Measurements from ENCODE around the gene SLC5A4.
"Not testable (repeated sequence)": the region's sequence is repeated elsewhere in the genome, so short reads cannot be mapped to it uniquely, and the experiment has no call there.

Gene SLC5A4

DNA sequence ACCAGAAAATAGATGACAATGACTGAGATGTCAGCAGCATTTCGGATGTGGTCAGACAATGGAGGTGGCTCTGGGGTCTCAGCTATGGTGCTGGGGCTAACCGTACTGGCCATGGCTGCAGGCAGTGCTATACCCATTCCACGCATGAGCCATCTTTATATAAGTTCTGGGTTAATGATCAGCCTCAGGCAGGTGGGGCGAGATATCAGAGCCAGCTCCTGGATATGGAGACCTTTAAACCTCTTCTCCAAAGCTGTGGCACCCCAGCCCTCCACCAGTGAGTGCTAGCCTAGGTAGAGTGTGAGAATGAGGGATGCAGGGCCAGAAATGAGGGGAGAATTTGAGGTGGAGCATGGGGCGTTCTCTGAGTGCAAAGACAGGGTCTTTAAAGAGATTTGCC is at the start of gene SLC5A4:
Gene SLC5A4, minus strand, starts transcription at position 131 of the 400 bp plus-strand sequence. Its CDS starts 18 bp downstream, at position 113.
- no peak for DNase-seq (ENCODE audit: low read depth)

DNA sequence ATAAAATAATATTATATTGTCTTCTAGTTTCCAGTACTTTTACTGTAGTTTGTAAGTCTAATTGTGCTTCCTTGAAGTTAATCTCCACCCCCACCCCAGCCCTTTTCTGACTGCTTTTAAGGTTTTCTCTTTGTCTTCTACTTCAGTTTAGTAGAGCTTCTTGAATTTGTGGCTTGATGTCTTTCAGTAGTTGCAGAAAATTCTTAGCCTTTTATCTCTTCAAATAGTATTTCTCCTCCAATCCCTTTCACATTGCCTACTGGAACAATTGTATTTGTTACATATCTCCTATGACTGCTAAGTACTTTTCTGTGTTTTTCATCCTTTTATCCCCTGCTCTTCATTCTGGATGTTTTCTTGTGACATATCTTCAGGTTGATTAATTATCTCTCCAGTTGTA is 38.8 kb upstream of the SLC5A4 start:
- not testable (repeated sequence) for DNase-seq (ENCODE audit: low read depth)

DNA sequence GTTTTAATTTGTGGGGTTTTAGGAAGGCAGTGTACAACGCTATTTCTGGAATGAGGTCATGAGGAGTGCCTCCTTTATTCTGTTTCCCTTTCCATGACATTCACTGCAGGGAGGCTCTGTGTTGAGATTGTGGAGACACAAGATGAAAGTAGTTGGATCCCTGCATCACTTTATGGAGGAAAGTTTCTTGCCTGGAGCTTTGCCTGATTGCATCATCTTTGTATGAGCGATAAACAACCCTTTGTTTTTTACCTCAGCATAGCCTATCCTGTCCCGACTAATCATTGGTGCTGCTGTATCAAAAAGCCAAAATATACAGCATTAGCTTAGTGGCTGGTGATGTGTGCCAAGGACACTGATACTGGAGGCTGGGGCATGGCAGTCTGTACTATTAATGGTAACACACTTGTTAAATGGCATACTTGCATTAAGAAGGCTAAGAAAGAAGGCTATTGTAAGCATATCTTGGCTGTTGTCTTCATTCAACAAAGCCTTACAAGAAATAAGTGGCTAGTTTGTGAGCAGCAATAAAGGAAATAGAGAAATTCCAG is 31.2 kb upstream of the SLC5A4 start:
- DNase-seq (ENCODE audit: low read depth), result no peak

DNA sequence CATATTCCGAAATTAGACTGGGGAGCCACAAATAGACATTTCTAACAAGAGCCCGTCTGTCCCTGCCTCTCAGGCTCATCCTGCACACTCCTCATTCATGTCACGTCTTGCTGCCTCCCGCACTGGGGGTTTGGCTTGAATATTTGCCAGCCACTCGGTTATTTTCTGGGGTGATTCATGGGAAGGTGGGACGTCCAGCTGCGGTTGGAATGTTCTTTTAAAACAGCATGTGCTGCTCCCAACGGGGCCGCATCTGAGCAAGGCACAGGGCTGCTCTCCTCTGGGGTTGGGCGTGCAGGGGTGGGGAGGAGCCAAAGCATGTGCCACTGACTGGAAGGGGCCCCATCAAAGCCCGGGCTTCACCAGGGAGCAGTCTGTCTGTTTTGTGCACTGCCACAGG is 25.9 kb upstream of the SLC5A4 start:
- no peak for DNase-seq (ENCODE audit: low read depth)

DNA sequence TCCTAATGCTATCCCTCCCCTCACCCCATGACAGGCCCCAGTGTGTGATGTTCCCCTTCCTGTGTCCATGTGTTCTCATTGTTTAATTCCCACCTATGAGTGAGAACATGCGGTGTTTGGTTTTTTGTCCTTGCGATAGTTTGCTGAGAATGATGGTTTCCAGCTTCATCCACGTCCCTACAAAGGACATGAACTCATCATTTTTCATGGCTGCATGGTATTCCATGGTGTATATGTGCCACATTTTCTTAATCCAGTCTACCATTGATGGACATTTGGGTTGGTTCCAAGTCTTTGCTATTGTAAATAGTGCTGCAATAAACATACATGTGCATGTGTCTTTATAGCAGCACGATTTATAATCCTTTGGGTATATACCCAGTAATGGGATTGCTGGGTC is 20.2 kb upstream of the SLC5A4 start:
- not testable (repeated sequence) for DNase-seq (ENCODE audit: low read depth)

DNA sequence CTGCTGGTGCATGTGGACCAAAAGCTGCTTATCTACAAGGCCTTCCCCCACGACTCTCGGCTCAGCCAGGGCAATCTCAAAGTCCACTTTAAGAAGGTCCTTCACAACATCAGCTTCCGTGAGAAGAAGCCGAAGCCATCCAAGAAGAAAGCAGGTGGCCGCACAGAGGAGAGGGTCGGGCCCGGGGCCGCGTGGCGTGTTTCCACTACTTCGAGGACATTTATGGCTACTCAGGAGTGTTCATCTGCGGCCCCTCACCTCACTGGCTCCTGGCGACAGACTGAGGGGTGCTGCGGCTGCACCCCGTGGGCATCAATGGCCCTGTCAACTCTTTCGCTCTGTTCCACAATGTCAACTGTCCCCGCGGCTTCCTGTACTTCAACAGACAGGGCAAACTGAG is 16.2 kb upstream of the SLC5A4 start:
- DNase-seq (ENCODE audit: low read depth), result no peak

DNA sequence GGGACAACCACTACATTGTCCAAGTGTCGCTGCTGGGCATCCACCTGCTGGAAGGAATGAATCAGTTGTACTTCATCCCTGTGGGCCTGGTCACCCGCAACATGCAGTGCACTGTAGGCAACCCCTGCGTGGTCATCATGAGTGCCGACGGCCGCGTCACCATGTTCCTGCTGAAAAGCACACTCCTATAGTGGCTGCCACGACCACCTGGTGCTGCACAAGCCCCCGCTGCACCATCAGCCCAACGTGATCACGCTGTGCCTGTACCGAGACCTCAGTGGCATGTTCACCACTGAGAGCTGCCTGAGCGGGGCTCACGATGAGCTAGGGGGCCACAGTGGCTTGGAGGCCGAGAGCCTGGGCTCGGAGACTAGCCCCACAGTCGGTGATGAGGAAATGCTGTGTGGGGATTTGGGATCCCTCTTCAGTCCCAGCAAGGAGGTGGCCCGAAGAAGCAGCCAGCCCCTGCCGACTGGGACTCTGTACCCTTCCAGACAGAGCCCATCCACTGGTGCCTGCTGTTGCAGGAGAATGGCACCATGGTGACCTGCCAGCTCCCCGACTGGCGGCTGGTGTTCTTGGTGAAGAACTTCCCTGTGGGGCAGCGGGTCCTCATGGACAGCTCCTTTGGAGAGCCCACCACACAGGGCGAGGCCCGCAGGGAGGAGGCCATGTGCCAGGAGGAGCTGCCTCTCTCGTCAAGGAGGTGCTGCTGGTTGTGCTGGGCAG is 15.7 kb upstream of the SLC5A4 start:
- DNase-seq (ENCODE audit: low read depth), result no peak

DNA sequence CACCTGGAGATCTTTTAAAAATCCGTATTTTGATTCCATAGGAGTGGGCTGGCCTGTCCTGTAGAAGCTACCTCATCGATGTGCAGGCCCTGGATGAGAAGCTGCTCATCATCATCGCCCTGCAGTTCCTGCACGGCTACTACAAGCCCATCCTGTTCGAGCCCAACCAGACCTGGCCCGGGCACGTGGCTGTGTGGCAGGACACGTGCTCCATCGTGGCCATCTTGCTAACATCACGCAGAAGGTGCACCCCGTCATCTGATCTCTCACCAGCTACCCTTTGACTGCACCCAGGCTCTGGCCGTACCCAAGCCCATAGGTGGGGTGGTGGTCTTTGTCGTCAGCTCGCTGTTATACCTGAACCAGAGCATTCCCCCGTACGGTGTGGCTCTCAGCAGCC is 14.2 kb upstream of the SLC5A4 start:
- DNase-seq (ENCODE audit: low read depth), result no peak

DNA sequence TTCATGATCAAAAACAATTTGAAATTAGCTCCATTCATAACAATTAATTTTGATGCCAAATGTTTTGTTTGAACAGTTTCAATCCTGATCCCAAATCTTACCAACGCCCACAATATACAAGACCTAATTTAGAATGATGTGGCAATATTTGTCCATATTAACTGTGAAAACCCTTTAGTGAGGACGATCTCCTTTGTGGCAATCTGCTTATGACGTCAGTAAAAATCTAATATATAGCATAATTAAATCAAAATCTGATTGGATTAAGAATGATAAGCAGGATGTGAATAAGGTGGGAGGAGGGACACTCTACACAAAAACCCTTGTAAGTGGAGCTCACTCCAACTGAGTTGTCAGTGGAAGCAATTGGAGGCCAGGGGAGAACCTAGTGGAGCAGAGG is 11.9 kb upstream of the SLC5A4 start:
- no peak for DNase-seq (ENCODE audit: low read depth)

DNA sequence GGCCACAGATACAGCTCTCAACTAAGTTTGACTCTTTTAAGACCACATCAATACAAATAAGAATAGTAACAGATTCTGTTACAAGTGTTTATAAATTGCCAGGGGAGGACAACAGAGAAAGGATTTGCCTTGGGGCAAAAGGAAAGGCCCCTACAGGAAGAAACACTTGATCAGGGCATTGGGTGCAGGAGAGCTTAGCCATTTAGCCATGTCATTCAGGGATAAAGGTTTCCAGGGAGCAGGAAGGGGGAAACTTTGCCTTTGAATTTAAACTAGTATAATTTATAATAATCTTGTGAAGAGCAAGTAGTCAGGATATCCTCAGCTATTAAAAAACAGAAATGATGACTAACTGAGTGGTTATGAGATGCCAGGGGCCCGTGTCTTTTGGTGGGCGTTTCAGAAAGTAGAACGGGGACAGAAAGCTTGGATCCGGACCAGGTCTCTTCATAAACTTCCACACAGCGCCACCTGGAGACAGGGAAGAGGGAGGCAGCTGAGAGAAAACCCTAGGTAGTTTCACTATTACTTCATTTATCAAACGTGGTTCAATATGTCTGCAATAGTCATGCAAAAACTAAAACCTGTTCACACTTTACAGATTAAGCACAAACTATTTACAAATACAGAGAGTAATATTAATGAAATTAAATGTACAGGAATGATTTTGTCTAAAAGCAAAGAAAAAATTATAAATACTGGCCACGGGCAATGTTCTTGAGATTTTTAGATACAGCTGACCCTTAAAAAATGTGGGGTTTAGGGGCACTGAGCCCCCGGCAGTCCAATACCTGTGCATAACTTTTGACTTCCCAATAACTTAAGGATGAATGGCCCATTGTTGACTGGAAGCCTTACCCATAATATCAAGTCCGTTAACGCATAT is 11.0 kb upstream of the SLC5A4 start:
- peak; percentile 32 for DNase-seq (ENCODE audit: low read depth)

DNA sequence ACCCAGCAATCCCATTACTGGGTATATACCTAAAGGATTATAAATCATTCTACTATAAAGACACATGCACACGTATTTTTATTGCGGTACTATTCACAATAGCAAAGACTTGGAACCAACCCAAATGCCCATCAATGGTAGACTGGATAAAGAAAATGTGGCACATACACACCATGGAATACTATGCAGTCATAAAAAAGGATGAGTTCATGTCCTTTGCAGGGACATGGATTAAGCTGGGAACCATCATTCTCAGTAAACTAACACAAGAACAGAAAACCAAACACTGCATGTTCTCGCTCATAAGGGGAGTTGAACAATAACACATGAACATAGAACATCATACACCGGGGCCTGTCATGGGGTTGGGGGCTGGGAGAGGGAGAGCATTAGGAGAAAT is 8.5 kb upstream of the SLC5A4 start:
- DNase-seq (ENCODE audit: low read depth), result not testable (repeated sequence)

DNA sequence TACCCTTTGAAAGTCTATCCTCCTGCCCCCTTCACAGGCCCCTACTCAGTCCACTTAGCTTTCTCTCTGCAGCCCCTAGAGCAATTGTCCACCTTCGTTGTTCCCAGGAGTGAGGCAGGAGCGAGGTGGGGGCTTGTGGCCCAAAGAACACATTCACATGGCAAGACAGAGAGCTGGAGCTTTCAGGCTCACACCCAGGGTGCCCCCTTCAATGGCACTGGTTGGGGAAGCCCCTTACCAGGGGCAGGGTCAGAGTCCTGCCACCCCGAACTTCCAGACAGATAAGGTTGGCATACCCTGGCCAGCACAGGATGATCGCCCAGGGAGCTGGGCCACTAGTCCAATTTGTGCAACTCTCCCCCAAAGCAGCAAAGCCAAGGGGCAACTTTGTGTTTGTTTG is 6.2 kb upstream of the SLC5A4 start:
- DNase-seq (ENCODE audit: low read depth), result no peak

DNA sequence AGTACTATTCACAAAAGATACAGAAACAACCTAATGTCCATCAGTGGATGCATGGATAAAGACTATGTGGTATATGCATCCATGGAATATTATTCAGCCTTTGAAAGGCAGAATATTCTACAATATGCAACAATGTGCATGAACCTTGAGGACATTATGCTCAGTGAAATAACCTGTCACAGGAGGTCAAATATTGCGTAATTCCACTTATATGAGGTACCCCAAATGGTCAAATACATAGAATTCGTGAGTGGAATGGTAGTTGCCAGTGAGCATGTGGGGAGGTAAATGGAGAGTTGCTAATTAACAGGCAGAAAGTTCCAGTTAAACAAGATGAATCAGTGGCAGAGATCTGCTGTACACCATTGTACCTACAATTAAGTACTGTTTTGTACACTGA is 3.6 kb upstream of the SLC5A4 start:
- DNase-seq (ENCODE audit: low read depth), result no peak

DNA sequence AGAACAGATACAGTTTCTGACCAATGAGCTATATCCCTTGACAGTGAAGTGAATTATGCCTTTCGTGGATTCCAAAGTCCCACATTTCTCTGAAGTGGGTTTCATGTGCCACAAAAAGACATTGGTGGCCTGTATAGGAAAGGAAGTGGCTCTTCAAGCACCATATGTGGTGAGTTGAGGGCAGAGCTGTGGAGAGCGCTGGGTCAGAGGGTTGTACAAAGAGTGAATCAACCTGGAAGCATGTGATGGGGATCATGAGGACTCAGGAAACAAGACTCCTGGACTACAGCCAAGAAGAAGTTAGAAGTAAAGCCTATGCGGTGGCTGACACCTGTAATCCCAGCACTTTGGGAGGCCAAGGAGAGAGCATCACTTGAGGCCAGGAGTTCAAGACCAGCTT is 579 bp upstream of the SLC5A4 start:
- no peak for DNase-seq (ENCODE audit: low read depth)

DNA sequence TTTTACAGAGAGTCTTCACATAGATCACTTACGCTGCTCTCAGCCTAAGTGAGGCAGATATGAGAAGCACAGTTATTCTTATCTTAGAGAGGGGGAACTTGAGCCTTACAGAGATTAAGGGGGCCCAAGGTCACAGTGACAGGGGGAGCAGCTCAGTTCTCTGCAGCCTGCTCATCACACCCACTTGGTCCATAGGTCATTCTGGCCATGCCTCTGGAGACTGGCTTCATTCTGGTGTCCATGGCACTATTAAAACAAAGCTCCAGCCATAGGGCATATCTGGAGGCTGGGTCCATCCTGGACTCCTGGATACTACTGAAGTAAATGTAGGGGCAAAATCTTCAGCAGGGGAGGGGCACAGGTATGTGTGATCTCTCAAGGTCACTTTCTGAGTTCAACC is 5.9 kb downstream of the SLC5A4 start:
- no peak for DNase-seq (ENCODE audit: low read depth)

DNA sequence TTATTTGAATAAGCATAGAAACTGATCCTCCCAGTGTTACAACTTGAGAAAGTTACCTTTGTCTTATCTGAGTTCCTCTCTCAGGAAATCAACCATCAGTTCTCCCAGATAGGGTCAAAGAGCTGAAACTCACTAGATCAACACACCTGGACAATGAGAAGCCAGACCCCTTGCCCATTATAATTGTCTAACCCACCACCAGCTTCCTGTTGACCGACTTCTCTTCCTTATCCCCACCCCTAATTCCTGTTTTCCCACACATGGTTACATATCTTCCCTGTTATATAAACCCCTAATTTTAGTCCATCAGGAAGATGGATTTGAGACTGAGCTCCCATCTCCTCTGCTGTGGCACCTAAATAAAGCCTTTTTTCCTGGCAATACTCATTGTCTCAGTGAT is 6.9 kb downstream of the SLC5A4 start:
- no peak for DNase-seq (ENCODE audit: low read depth)

DNA sequence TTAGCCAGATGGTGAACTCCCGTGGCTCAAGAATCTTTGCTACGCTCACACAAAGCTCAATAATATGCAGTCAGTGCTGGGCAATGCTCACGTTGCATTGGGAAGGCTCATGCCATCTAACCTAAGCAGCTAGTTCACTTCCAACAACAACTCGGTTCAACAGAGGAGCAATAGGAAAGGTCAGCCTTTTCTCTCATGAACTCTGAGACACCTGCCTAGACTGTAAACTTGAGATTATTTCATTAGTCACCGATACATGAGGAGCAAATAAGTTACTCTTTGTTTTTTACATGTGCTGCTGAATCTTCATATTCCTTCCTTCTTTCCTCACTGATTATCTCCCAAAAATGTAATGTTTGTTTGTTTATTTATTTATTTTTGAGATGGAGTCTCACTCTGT is 9.0 kb downstream of the SLC5A4 start:
- no peak for DNase-seq (ENCODE audit: low read depth)

DNA sequence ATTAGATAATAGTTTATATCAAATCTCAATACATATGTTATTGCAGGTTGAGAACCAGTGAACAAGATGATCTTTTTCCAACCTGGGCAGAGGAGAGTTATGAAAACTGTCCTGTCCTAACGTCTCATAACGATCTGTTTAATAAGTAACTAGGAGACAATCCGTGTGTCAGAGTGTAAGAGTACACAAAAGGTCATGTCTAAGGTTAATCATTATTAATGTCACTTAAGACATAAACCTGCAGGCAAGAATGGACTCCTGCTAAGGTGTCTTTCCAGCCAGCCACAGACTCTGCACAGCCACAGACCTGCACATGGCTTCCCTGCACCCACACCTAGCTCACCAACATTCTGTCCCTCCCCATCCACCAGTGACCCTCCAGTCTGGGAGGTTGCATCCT is 10.1 kb downstream of the SLC5A4 start:
- no peak for DNase-seq (ENCODE audit: low read depth)

DNA sequence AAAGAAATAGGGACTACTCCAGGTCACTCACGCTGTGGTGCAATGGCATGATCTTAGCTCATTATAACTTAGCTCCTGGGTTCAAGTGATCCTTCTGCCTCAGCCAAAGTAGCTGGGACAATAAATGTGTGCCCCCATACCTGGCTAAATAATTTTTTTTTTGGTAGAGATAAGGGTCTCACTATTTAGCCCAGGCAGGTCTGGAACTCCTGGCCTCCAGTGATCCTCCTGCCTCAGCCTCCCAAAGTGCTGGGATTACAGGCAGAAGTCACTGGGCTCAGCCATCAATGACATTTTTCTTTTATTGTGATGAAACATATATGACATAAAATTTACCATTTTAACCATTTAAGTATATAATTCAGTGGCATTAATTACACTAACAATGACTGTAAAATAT is 10.6 kb downstream of the SLC5A4 start:
- no peak for DNase-seq (ENCODE audit: low read depth)

DNA sequence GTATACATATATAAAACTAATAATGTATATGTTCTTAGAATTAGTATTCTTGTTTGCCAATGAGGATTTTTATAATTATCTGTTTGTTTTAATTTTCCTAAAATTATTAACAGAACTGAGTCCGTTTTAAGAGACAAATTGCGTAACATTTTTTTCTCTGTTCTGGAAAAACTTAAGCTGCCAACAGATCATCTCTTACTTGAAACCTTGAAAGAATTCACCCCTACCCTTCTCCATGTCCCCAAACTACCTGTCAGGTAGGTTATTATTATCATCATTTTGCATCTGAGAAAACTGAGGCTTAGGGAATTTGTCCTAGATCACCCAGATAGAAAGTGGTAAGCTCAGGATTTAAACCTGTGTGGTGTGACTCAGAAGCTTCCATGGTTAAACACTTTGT is 14.7 kb downstream of the SLC5A4 start:
- DNase-seq (ENCODE audit: low read depth), result no peak

DNA sequence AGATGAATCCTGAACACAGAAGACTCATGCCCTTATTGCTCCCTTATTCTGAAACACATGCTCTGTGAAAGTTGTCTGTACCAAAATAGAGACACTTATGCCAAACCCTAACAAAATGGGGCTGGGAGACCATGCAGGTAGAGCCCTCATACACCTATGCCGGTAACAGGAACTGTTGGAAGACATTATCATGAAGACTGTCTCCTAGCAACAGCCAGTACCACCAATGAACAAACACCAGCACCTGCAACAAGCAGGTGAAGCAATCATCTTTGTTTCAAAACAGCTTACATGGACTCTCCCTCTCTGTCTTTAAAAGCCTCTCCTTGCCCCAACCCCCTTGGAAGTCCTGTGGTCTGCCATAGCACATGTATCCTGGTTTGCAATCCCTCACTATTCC is 17.2 kb downstream of the SLC5A4 start:
- DNase-seq (ENCODE audit: low read depth), result no peak

DNA sequence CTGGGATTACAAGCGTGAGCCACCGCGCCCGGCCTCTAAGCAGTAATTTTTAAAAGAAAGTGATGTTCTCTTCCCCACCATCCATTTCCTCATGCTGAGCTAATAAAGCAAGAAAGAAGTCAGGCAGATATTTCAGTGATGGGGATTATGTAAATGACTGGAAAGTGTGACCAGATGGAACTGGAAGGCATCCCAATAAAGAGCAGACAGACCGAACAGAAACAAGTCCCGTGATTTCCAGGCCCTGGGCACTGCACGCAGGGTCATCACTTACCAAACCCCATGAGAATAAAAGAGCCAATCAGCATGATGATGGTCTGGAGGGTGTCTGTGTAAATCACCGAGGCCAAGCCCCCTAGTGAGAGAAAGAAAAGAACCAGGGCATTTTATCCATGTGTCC is 18.2 kb downstream of the SLC5A4 start:
- no peak for DNase-seq (ENCODE audit: low read depth)

DNA sequence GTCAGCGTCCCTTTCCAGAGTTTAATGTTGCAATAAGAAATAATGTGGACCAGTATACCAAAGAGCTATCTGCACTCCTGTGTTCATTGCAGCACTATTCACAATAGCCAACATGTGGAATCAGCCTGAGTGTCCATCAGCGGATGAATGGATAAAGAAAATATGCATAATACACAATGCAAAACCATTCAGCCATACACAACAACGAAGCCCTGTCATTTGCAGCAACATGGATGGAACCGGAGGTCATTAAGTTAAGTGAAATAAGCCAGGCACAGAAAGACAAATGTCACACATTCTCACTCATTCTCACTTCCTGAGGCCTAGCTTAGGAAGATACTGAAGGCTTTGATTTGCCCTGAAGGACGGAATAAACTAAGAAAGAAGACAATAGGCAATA is 22.1 kb downstream of the SLC5A4 start:
- no peak for DNase-seq (ENCODE audit: low read depth)

All from stimulated activated CD8-positive, alpha-beta memory T cell treated with anti-CD3 and anti-CD28 coated beads, Interleukin-12 subunit alpha, Interleukin-12 subunit beta, amount 100 ng/mL, for 4 hours (primary cell).